Parathyroid adenoma (tissue), 2 donors: ENCODE data around the gene PPIF.

Source experiments
- H2AFZ ChIP-seq: fragments of 300-600 bp; sonication (generic); one replicate; pipeline ENCODE4 v1.7.0; 2017; ENCODE audit warnings: antibody characterized with exemption, mild to moderate bottlenecking
- H3K27ac ChIP-seq: fragments of 300-600 bp; sonication (generic); one replicate; pipeline ENCODE4 v1.7.0; 2017
- H3K27me3 ChIP-seq: fragments of 300-600 bp; sonication (generic); one replicate; pipeline ENCODE4 v1.7.0; 2017; ENCODE audit warnings: low read length; ENCODE audit not compliant: control insufficient read depth, insufficient read depth
- H3K36me3 ChIP-seq: fragments of 300-600 bp; sonication (generic); one replicate; pipeline ENCODE4 v1.7.0; 2017; ENCODE audit warnings: low read length; ENCODE audit not compliant: control insufficient read depth, insufficient read depth
- H3K4me1 ChIP-seq: fragments of 300-600 bp; sonication (generic); one replicate; pipeline ENCODE4 v1.7.0; 2017; ENCODE audit warnings: control low read depth
- H3K4me2 ChIP-seq: fragments of 300-600 bp; sonication (generic); one replicate; pipeline ENCODE4 v1.7.0; 2017; ENCODE audit warnings: low read length
- H3K4me3 ChIP-seq: fragments of 300-600 bp; sonication (generic); one replicate; pipeline ENCODE4 v1.7.0; 2017; ENCODE audit warnings: low read depth, low read length
- H3K79me2 ChIP-seq: fragments of 300-600 bp; sonication (generic); one replicate; pipeline ENCODE4 v1.7.0; 2017; ENCODE audit warnings: control low read depth
- H3K9ac ChIP-seq: fragments of 300-600 bp; sonication (generic); one replicate; pipeline ENCODE4 v1.7.0; 2017; ENCODE audit warnings: mild to moderate bottlenecking
- H3K9me3 ChIP-seq: fragments of 300-600 bp; sonication (generic); one replicate; pipeline ENCODE4 v1.7.0; 2017; ENCODE audit warnings: low read length; ENCODE audit not compliant: control insufficient read depth
- TF ChIP-seq, protein P1 (sequence below): fragments of 300-600 bp; sonication (generic); IDR thresholded peaks from one replicate; pipeline ENCODE4 v1.7.0; 2017; ENCODE audit warnings: antibody characterized with exemption, mild to moderate bottlenecking
- donor health status: primary hyperparathyroidism.

The PPIF gene

DNA sequence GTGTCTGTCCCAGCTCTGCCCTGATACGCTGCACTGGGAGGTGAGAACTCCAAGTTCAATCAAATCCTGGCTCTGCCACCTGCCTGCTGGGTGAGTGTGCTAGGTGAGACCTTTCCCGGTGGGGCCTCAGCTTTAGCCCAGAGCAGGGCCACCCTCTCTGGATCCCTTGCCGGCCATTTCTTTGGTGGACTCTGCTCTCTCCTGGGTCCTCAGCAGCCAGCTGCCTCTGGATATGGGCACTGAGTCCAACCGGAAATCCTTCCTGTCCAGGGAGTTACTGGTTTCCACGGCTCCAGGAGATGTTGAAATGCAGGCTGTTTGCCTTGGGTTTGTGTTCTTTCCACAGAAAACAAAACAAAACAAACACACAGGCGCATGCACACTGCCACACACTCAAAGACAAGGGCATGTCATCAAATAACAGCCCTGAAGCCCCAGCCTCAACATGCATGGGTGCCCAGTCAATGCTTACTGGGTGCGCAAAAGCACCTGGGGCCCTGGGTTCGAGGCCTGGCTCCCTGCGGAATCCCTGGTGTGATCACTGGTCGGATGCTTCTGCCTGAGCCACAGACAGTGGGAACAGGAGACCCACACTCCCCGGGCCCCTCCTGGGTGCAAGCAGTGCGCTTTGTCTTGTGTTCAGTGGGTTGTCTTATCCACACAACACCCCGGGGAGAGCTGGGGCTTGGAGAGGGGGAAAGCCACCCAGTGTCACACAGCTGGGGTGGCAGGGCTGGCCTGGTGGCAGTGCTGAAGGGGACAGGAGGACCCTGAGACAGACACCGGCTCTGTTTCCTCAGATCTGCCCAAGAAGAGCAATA, 33.1 kb downstream of the PPIF start:
- Histone ChIP-seq H2AFZ (peak overlapping the region; percentile 25), H3K4me1 (peaks cover 3% of the 10 kb centered on the region), H3K36me3 (no peaks in the 10 kb centered on the region), H3K4me3 (no peak overlapping the region), H3K9me3 (no peaks in the 10 kb centered on the region), H3K4me2 (no peak overlapping the region), H3K27ac (peak overlapping the region; percentile 2), H3K79me2 (no peaks in the 10 kb centered on the region), H3K9ac (no peak overlapping the region), H3K27me3 (no peaks in the 10 kb centered on the region)
- TF ChIP-seq, protein P1, sequence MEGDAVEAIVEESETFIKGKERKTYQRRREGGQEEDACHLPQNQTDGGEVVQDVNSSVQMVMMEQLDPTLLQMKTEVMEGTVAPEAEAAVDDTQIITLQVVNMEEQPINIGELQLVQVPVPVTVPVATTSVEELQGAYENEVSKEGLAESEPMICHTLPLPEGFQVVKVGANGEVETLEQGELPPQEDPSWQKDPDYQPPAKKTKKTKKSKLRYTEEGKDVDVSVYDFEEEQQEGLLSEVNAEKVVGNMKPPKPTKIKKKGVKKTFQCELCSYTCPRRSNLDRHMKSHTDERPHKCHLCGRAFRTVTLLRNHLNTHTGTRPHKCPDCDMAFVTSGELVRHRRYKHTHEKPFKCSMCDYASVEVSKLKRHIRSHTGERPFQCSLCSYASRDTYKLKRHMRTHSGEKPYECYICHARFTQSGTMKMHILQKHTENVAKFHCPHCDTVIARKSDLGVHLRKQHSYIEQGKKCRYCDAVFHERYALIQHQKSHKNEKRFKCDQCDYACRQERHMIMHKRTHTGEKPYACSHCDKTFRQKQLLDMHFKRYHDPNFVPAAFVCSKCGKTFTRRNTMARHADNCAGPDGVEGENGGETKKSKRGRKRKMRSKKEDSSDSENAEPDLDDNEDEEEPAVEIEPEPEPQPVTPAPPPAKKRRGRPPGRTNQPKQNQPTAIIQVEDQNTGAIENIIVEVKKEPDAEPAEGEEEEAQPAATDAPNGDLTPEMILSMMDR, result no peak

DNA sequence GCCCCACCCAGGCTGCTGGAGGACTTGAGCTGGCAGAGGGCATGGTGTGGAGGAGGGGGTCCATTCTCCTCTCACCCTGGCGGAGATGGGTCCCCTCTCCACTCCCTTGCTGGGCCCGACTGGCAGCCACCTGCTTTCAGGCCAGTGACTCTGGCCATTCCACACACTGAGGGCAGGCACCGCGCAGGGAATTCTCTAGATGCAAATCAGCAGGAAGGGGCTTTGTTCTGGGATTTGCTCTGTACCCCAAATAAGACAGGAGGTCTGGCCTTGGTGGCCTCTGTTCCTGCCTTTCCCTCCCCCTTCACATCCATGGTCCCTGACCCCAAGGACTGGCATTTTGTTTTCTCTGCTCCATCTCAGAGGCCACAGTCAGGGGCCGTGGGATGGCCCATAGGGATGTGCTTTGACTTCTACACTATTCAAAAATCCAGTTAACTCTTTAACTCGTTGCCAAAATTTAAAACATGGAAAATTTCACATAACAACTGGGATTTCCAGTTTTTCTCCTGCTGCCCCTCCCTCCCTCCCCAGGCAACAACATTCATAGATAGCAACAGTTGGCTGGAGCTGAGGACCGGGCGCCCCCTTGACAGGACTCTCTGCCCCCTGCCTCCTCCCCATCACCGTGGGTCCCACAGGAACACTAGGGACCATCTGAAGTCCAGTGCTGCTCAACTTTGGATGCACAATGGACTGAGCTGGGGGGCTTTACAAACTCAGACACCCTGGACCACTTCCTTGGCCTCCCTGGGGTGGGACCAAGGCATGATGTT, 33.9 kb downstream of the PPIF start:
- Histone ChIP-seq H3K4me3 (no peak overlapping the region), H3K9me3 (no peaks in the 10 kb centered on the region), H2AFZ (no peak overlapping the region), H3K4me2 (no peak overlapping the region), H3K36me3 (no peaks in the 10 kb centered on the region), H3K79me2 (no peaks in the 10 kb centered on the region), H3K27me3 (no peaks in the 10 kb centered on the region), H3K4me1 (peaks cover 3% of the 10 kb centered on the region), H3K27ac (peak overlapping the region; percentile 2), H3K9ac (no peak overlapping the region)
- TF ChIP-seq, protein P1, result no peak

DNA sequence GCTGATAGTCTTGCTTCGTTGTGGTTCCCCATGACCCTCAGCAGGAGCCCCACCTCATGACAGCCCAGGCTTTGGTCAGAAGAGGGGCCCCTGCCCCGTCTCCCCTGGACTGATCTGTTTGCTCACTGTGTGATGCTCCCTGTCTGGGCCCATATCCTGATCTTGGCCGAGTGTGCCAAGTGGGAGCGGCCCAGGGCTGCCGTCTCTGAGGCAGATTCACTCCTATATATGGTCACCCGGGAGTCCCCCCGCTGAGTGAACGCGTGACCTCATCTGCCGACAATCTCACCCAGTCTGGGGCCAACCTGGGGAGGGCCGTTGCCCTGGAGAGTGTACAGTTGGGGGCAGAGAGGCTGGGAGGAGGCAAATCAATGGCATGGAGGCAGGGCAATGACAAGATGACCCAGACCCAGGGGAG, 34.5 kb downstream of the PPIF start:
- Histone ChIP-seq H3K4me2 (no peak overlapping the region), H3K27me3 (no peaks in the 10 kb centered on the region), H3K27ac (no peak overlapping the region), H3K36me3 (no peaks in the 10 kb centered on the region), H3K9ac (no peak overlapping the region), H2AFZ (no peak overlapping the region), H3K9me3 (no peaks in the 10 kb centered on the region), H3K79me2 (no peaks in the 10 kb centered on the region), H3K4me1 (peaks cover 3% of the 10 kb centered on the region), H3K4me3 (no peak overlapping the region)
- TF ChIP-seq, protein P1, result no peak

DNA sequence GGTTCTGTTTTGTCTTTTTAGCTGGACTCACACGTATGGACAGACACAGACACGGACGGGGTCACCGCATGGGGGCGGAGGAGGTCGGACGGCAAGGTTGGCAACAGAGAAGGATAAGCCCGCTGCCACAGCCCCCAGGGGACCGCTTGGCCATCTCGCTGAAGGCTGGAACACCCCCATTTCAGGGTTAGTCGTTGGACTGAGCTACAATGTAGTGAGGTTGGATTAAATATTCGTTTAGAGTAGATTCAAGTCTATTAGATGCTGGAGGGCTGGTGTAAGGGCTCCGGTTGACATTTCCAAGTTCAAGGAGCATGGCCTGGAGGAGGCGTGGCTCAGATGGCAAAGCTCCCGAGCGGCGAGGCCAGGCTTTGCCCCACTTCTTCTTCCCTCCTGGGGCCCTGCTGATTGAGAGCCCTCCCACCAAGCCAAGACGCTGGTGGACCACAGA, 35.2 kb downstream of the PPIF start:
- Histone ChIP-seq H3K4me3 (no peak overlapping the region), H2AFZ (no peak overlapping the region), H3K9ac (no peak overlapping the region), H3K27me3 (no peaks in the 10 kb centered on the region), H3K36me3 (no peaks in the 10 kb centered on the region), H3K4me2 (no peak overlapping the region), H3K79me2 (no peaks in the 10 kb centered on the region), H3K9me3 (no peaks in the 10 kb centered on the region), H3K4me1 (peaks cover 3% of the 10 kb centered on the region), H3K27ac (no peak overlapping the region)
- TF ChIP-seq, protein P1, result no peak
